ENCODE measurements around the gene TDRD1. TPM values are rescaled to one million over a fixed set of nuclear protein-coding genes. Genes with fewer than 3 reads are reported as not detected.

TDRD1 gene, protein sequence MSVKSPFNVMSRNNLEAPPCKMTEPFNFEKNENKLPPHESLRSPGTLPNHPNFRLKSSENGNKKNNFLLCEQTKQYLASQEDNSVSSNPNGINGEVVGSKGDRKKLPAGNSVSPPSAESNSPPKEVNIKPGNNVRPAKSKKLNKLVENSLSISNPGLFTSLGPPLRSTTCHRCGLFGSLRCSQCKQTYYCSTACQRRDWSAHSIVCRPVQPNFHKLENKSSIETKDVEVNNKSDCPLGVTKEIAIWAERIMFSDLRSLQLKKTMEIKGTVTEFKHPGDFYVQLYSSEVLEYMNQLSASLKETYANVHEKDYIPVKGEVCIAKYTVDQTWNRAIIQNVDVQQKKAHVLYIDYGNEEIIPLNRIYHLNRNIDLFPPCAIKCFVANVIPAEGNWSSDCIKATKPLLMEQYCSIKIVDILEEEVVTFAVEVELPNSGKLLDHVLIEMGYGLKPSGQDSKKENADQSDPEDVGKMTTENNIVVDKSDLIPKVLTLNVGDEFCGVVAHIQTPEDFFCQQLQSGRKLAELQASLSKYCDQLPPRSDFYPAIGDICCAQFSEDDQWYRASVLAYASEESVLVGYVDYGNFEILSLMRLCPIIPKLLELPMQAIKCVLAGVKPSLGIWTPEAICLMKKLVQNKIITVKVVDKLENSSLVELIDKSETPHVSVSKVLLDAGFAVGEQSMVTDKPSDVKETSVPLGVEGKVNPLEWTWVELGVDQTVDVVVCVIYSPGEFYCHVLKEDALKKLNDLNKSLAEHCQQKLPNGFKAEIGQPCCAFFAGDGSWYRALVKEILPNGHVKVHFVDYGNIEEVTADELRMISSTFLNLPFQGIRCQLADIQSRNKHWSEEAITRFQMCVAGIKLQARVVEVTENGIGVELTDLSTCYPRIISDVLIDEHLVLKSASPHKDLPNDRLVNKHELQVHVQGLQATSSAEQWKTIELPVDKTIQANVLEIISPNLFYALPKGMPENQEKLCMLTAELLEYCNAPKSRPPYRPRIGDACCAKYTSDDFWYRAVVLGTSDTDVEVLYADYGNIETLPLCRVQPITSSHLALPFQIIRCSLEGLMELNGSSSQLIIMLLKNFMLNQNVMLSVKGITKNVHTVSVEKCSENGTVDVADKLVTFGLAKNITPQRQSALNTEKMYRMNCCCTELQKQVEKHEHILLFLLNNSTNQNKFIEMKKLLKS
- total RNA-seq = under 1 TPM; 0.78 to 0.99 TPM

- no peak within 1 kb of the TSS for H3K27ac ChIP-seq
- WGBS, 2 donors = 77 to 81% methylated on average over 23 to 25 of the region's 28 CpGs
- peak; percentile 9 to 28 (median 21) for DNase-seq
Observed at GRCh38 chr10:114179148-114179547, at the start of gene TDRD1. Gene TDRD1, plus strand, starts transcription at chr10:114179353. Its CDS starts 8,479 bp downstream, at chr10:114187832.

GRCh38 chr10:114131094-114131493, 48.1 kb upstream of the TDRD1 start:
- Histone ChIP-seq H3K4me1 (no peaks in the 10 kb centered on the region), H3K27ac (no peak overlapping the region), H3K9me3 (no peaks in the 10 kb centered on the region), H3K4me3 (no peak overlapping the region), H3K27me3 (no peaks in the 10 kb centered on the region), H3K36me3 (replicated peaks in 1 of 2; ENCODE audit: insufficient read depth in 1 of 2, low read depth in 2 of 2) (peaks cover 13 to 36% of the 10 kb centered on the region in 2 donors)
- no peak for ATAC-seq
- intact Hi-C loops (cut with DNase I) = no loop called here
- no peak for DNase-seq
- TF ChIP-seq POLR2A (IDR thresholded peaks at IDR 0.05) = no peak
- no peak for TF ChIP-seq CTCF (IDR thresholded peaks at IDR 0.05)
- WGBS, 2 donors = 68 to 81% methylated on average over 3 of the region's 3 CpGs

More at GRCh38 chr10:114179148-114179547, at the start of gene TDRD1:
- H3K4me3 ChIP-seq = no peak within 1 kb of the TSS
- intact Hi-C loops (cut with DNase I) = loop anchor here (10.0 kb wide), 1 partner anchor 66 kb away; no protein-coding TSS in a partner anchor
- H3K4me1 ChIP-seq = peaks cover 13% of the 10 kb centered on the region
- no peaks in the 10 kb centered on the region for H3K27me3 ChIP-seq
- ATAC-seq = no peak
- TF ChIP-seq CTCF (IDR thresholded peaks at IDR 0.05) = no peak
- TF ChIP-seq POLR2A (IDR thresholded peaks at IDR 0.05) = no peak
- no peaks in the 10 kb centered on the region for H3K36me3 ChIP-seq (replicated peaks in 1 of 2; ENCODE audit: insufficient read depth in 1 of 2, low read depth in 2 of 2)
- H3K9me3 ChIP-seq = no peaks in the 10 kb centered on the region

- Histone ChIP-seq H3K4me1 (no peaks in the 10 kb centered on the region), H3K36me3 (replicated peaks in 1 of 2; ENCODE audit: insufficient read depth in 1 of 2, low read depth in 2 of 2) (peaks cover 0 to 31% of the 10 kb centered on the region in 2 donors), H3K27ac (no peak overlapping the region), H3K4me3 (no peak overlapping the region), H3K27me3 (no peaks in the 10 kb centered on the region), H3K9me3 (no peaks in the 10 kb centered on the region)
- intact Hi-C loops (cut with DNase I) = no loop called here
- TF ChIP-seq CTCF (IDR thresholded peaks at IDR 0.05) (no peak), POLR2A (IDR thresholded peaks at IDR 0.05) (no peak)
- WGBS, 2 donors = 69 to 76% methylated on average over 2 of the region's 2 CpGs
- no peak for ATAC-seq
- DNase-seq = no peak
Observed at GRCh38 chr10:114135476-114135875, 43.7 kb upstream of the TDRD1 start.

DNA sequence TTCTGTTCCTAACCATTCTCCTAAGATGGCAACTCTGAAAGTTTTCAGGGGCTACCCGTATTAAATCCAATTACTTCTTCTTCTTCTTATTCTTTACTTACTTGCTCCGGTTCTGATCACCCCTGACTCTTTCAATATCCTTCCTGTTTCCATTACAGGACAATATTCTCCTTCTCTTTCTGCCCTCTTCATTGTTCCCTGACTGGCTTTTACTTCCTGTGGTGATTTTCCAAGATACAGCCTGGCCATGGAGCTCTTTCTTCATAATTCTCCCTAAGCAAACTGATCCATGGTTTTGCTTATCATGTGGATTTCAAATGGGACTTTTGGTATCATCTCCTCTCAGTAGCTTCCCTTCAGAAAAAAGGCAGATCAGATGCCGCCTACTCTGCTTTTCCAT, 40.6 kb upstream of the TDRD1 start:
- Histone ChIP-seq H3K27me3 (no peaks in the 10 kb centered on the region), H3K4me3 (no peak overlapping the region), H3K4me1 (no peaks in the 10 kb centered on the region), H3K27ac (no peak overlapping the region), H3K9me3 (no peaks in the 10 kb centered on the region), H3K36me3 (replicated peaks in 1 of 2; ENCODE audit: insufficient read depth in 1 of 2, low read depth in 2 of 2) (peaks cover 0 to 17% of the 10 kb centered on the region in 2 donors)
- TF ChIP-seq CTCF (IDR thresholded peaks at IDR 0.05) (no peak), POLR2A (IDR thresholded peaks at IDR 0.05) (no peak)
- WGBS, 2 donors = 90 to 92% methylated on average over 3 of the region's 3 CpGs
- DNase-seq = no peak
- ATAC-seq = no peak
- intact Hi-C loops (cut with DNase I) = no loop called here

Measured in body of pancreas (tissue), 4 donors.